ENCODE data around the gene CHCHD6. TPM values are rescaled to one million over a fixed set of nuclear protein-coding genes. Genes with fewer than 3 reads are reported as not detected.

Gene CHCHD6
- total RNA-seq, 1 experiment from 2014 or later, result 29.6 TPM

- intact Hi-C loops (cut with micrococcal nuclease), result no loop called here
- H3K4me3 Mint-ChIP-seq (ENCODE audit: unreplicated experiment), result no peak overlapping the region
- no peak overlapping the region for H3K27ac Mint-ChIP-seq (ENCODE audit: low read depth, unreplicated experiment)
- H3K27me3 Mint-ChIP-seq (ENCODE audit: insufficient read depth, unreplicated experiment), result no peaks in the 10 kb centered on the region
- DNase-seq (ENCODE audit: unreplicated experiment), result no peak
- POLR2A ChIA-PET, result interaction anchor here (0.8 kb wide), 1 partner anchor 38 kb away, joined by 3 read pairs; no protein-coding TSS in a partner anchor
- no TSS peak for BruUV-seq (replicated peaks)
- peaks cover 5% of the 10 kb centered on the region for H3K36me3 Mint-ChIP-seq (ENCODE audit: insufficient read depth, unreplicated experiment)
- H3K4me1 Mint-ChIP-seq (ENCODE audit: insufficient read depth, unreplicated experiment), result peaks cover 31% of the 10 kb centered on the region
- TF ChIP-seq, protein P1, sequence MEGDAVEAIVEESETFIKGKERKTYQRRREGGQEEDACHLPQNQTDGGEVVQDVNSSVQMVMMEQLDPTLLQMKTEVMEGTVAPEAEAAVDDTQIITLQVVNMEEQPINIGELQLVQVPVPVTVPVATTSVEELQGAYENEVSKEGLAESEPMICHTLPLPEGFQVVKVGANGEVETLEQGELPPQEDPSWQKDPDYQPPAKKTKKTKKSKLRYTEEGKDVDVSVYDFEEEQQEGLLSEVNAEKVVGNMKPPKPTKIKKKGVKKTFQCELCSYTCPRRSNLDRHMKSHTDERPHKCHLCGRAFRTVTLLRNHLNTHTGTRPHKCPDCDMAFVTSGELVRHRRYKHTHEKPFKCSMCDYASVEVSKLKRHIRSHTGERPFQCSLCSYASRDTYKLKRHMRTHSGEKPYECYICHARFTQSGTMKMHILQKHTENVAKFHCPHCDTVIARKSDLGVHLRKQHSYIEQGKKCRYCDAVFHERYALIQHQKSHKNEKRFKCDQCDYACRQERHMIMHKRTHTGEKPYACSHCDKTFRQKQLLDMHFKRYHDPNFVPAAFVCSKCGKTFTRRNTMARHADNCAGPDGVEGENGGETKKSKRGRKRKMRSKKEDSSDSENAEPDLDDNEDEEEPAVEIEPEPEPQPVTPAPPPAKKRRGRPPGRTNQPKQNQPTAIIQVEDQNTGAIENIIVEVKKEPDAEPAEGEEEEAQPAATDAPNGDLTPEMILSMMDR (IDR thresholded peaks at IDR 0.05; ENCODE audit: unreplicated experiment), result no peak
- no peaks in the 10 kb centered on the region for H3K9me3 Mint-ChIP-seq (ENCODE audit: unreplicated experiment)
- CTCF ChIA-PET, result interaction anchor here (0.6 kb wide), 1 partner anchor 10 kb away, joined by 5 read pairs; no protein-coding TSS in a partner anchor
Observed at GRCh38 chr3:126925411-126926171, 221.6 kb downstream of the CHCHD6 start.

DNA sequence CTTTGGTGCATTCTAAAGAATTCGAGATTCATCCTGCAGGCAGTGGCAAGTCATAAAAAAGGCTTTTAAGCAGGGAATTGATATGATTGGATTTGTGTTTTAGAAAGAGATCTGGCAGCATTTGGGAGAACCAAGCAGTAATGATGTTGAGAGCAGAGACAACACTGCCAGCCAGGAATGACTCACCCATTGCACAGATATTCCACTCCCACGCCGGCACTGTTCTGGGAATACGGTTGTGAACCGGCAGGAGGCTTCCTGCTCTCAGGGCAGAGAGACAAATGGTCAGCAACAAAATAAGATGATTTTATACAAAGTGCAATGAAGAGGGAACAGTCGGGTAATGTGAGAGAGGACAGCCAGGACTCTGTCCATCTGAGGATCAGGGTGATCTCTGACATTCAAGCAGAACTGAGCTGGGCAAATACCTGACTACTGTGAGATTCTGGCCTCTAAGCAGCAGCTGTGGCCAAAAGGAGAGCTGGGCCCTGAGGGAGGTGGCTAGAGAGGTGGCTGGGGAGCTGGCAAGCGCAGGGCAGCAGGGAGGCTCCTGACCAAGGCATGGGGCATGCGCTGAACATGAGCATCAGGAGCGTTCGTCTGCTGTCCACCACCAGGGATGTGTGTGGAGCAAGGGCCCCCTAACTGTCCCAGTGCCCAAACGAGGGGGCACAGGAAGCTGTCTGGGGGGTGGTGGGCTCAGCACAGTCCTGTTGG lies 222.8 kb downstream of the CHCHD6 start:
- Mint-ChIP-seq H3K27ac (ENCODE audit: low read depth, unreplicated experiment) (no peak overlapping the region), H3K4me3 (ENCODE audit: unreplicated experiment) (no peak overlapping the region), H3K4me1 (ENCODE audit: insufficient read depth, unreplicated experiment) (peaks cover 35% of the 10 kb centered on the region), H3K27me3 (ENCODE audit: insufficient read depth, unreplicated experiment) (no peaks in the 10 kb centered on the region), H3K36me3 (ENCODE audit: insufficient read depth, unreplicated experiment) (peaks cover 5% of the 10 kb centered on the region), H3K9me3 (ENCODE audit: unreplicated experiment) (no peaks in the 10 kb centered on the region)
- ChIA-PET POLR2A (interaction anchor here (1.0 to 1.3 kb wide), 3 partner anchors 9 to 173 kb away, joined by 3 to 5 read pairs (median 4); no protein-coding TSS in a partner anchor), CTCF (interaction anchor here (0.6 to 2.4 kb wide), 9 partner anchors 12 to 174 kb away, joined by 3 to 12 read pairs (median 4); no protein-coding TSS in a partner anchor)
- BruUV-seq (replicated peaks), result no TSS peak
- peak; percentile 93 for DNase-seq (ENCODE audit: unreplicated experiment)
- TF ChIP-seq, protein P1 (IDR thresholded peaks at IDR 0.05; ENCODE audit: unreplicated experiment), result peak; percentile 18
- intact Hi-C loops (cut with micrococcal nuclease), result no loop called here

- Mint-ChIP-seq H3K9me3 (ENCODE audit: unreplicated experiment) (no peaks in the 10 kb centered on the region), H3K36me3 (ENCODE audit: insufficient read depth, unreplicated experiment) (peaks cover 5% of the 10 kb centered on the region), H3K4me1 (ENCODE audit: insufficient read depth, unreplicated experiment) (peaks cover 35% of the 10 kb centered on the region), H3K4me3 (ENCODE audit: unreplicated experiment) (no peak overlapping the region), H3K27ac (ENCODE audit: low read depth, unreplicated experiment) (no peak overlapping the region), H3K27me3 (ENCODE audit: insufficient read depth, unreplicated experiment) (no peaks in the 10 kb centered on the region)
- CTCF ChIA-PET, result interaction anchor here (0.5 to 2.4 kb wide), 11 partner anchors 11 to 1115 kb away, joined by 3 to 12 read pairs (median 4); no protein-coding TSS in a partner anchor
- BruUV-seq (replicated peaks), result no TSS peak
- TF ChIP-seq, protein P1 (IDR thresholded peaks at IDR 0.05; ENCODE audit: unreplicated experiment), result no peak
- POLR2A ChIA-PET, result interaction anchor here (1.0 to 1.3 kb wide), 3 partner anchors 9 to 174 kb away, joined by 3 to 5 read pairs (median 4); no protein-coding TSS in a partner anchor
- DNase-seq (ENCODE audit: unreplicated experiment), result no peak
- intact Hi-C loops (cut with micrococcal nuclease), result no loop called here
Observed at GRCh38 chr3:126927401-126927750, 223.3 kb downstream of the CHCHD6 start.

DNA sequence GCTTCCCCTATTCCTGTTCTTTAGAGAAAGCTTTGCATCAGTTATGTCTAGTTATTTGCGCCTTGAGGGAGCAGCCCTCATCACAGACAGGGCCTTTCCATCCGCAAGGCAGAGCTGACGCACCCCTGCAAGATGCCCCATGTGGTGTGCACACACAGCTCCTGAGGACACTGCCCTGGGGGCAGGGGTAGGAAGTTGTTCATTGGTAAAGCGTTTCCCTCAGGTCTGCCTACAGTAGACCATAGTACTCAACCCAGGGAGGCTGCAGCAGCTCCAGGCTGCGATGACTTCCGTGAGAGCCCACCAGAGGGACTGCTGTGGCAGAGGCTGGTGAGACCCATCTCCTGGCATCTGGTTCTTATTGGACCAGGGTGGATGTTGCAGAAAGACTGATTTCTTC lies 223.8 kb downstream of the CHCHD6 start:
- Mint-ChIP-seq H3K27me3 (ENCODE audit: insufficient read depth, unreplicated experiment) (no peaks in the 10 kb centered on the region), H3K4me3 (ENCODE audit: unreplicated experiment) (no peak overlapping the region), H3K4me1 (ENCODE audit: insufficient read depth, unreplicated experiment) (peaks cover 35% of the 10 kb centered on the region), H3K27ac (ENCODE audit: low read depth, unreplicated experiment) (no peak overlapping the region), H3K9me3 (ENCODE audit: unreplicated experiment) (no peaks in the 10 kb centered on the region), H3K36me3 (ENCODE audit: insufficient read depth, unreplicated experiment) (peaks cover under 1% of the 10 kb centered on the region)
- DNase-seq (ENCODE audit: unreplicated experiment), result no peak
- POLR2A ChIA-PET, result interaction anchor here (0.6 to 1.3 kb wide), 4 partner anchors 8 to 174 kb away, joined by 3 to 5 read pairs (median 4); no protein-coding TSS in a partner anchor
- BruUV-seq (replicated peaks), result no TSS peak
- intact Hi-C loops (cut with micrococcal nuclease), result no loop called here
- CTCF ChIA-PET, result interaction anchor here (0.5 to 2.4 kb wide), 8 partner anchors 11 to 1116 kb away, joined by 3 to 12 read pairs (median 4); no protein-coding TSS in a partner anchor
- TF ChIP-seq, protein P1 (IDR thresholded peaks at IDR 0.05; ENCODE audit: unreplicated experiment), result no peak
